ENCODE data around the gene CTPS1.

CTPS1 gene

DNA sequence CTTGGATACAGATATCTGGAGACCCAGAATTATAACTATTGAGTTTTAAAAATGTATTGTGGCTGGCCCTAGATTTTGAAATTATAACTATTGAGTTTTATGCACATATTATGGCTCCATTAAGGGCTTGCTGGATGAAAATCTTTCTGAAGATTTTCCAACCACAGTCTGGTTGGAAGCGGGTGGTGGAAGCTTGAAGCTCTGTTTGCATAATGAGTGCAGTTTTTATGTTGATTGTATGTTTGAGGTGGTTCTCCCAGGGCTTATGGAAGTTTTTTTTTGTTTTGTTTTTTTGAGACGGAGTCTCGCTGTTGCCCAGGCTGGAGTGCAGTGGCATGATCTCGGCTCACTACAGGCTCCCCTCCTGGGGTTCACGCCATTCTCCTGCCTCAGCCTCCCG is 10.1 kb upstream of the CTPS1 start:
- no peak for DNase-seq (ENCODE audit: low read depth in 2 of 2)

- no peak for DNase-seq (ENCODE audit: low read depth in 2 of 2)
Observed at GRCh38 chr1:40971966-40972365, 7.5 kb upstream of the CTPS1 start.

- no peak for DNase-seq (ENCODE audit: low read depth in 2 of 2)
Observed at GRCh38 chr1:40973912-40974311, 5.6 kb upstream of the CTPS1 start.

- DNase-seq (ENCODE audit: low read depth in 2 of 2), result no peak
Observed at GRCh38 chr1:40974945-40975344, 4.6 kb upstream of the CTPS1 start.

DNA sequence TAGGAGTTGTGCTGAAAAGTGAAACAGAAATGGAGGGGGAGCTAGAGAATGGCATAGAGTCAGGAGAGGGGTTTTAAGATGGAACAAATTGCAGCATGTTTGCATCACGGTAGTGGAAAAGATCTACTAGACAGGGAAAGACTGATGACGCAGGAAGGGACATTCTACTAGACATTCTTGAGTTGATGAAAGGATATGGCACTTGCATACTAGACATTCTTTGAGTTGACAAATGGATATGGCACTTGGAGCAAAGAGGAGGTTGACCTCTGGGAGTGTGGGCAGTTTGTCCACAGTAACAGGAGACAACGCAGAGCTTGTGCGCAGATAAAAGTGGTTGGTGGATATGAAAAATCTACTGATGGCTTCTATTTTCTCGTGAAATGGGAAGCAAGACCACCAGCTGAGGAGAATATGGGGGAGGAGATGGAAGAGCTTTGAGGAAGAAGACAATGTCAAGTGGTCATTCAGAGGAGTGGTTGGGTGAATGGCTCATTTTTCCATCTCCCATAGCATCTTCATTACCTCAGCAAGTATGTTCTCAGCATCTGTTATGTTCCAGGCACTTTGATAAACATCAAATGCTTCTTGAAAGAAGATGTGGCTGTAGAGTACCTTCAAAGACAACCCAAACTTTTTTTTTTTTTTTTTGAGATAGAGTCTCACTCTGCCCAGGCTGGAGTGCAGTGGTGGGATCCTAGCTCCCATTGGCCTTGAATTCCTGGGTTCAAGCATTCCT is 2.4 kb upstream of the CTPS1 start:
- DNase-seq (ENCODE audit: low read depth in 2 of 2), result no peak

GRCh38 chr1:40977716-40978115 is 1.8 kb upstream of the CTPS1 start:
- DNase-seq (ENCODE audit: low read depth in 2 of 2), result no peak

DNA sequence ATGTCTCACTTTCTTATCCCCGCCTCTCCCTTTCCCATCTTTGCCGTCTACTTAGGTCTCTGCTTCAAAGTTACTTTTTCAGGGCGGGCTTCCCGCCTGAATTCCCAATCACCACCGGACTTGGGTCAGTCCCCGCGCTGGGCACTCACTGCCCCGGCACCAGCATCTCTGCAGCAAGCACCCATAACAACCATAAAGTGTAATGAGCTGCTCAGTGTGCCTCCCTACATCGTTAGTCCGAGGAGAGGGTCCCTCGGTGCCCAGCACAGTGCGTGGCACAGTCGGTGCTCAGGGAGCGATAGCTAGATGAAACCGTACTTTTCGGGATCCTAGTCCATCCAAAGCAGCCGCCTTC is 633 bp upstream of the CTPS1 start:
- DNase-seq (ENCODE audit: low read depth in 2 of 2), result no peak

- peak in 1 of 2 donors; percentile 33 for DNase-seq (ENCODE audit: low read depth in 2 of 2)
Observed at GRCh38 chr1:40980068-40980452, 564 bp downstream of the CTPS1 start.

GRCh38 chr1:40980453-40981121 is 1.1 kb downstream of the CTPS1 start:
- peak; percentile 22 to 35 for DNase-seq (ENCODE audit: low read depth in 2 of 2)

DNA sequence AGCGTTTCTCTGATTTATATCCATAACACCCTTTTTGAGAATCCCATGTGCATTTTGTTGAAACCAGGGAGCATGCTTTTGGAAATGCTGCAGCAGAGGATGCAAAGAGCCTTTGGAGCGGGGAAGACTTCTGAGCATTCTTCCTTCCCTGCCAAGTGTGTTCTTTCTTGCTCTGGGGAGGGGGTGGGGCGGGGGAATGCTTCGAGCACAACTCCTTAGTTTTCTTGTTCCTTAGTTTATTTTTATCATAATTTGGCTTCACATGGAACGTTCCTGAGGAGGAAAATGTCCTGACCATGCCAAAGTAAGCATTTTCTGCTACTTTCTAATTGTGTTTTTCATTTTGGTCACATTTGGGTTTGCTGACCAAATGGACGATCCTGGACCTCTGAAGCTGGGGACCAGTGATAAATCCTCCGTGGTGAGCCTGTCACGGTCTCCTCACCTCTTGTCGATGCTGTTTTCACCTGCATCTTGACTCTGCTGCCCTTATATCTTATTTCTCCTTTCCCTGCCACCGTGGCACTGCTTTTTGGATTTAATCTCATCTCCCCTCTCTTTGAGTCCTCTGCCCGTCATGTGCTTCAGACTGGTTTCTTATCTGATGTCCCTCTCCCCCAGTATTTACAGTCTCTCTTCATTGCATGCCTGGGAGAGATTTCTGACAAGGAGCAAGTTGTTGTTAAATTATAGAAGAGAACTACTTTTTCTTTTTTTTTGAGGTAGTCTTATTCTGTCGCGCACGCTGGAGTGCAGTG is 2.4 kb downstream of the CTPS1 start:
- no peak for DNase-seq (ENCODE audit: low read depth in 2 of 2)

DNA sequence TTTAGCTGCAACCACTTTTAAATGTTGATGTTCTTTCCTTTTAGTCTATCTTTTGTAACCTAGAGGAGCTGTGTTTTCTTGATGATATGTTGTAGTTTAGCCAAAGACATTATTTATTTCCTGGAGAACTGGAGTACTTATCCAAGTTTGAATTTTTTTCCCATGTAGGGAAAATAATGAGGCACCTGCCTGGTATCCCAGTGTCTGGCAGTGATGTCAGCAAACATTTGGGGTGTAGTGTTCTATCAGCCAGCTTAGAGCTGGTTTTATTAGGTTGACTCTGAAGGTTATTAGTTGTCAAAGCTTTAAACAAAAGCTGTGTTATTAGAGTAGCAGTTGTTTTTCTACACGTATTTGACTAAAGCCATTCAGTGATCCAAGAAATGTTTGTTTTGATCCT is 3.2 kb downstream of the CTPS1 start:
- DNase-seq (ENCODE audit: low read depth in 2 of 2), result no peak

GRCh38 chr1:40983286-40983685 is 3.8 kb downstream of the CTPS1 start:
- DNase-seq (ENCODE audit: low read depth in 2 of 2), result no peak

DNA sequence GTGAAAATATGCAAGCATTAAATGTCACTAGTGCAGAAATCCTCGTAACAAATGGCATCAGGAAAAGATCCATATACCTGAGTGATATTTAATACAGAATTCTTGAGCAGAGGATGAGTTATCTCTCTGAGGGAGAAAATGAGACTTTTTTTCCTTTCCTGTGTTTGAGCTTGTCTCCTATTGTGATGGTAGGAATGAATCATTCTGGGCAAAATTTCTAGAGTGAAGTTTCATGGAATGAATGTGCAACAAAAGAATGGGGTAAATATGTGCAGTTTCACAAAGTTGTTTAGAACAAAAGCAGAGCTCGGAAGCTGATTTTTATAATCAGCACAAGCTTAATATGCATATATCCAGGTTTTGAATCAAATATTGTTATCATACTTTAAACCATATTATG is 4.6 kb downstream of the CTPS1 start:
- DNase-seq (ENCODE audit: low read depth in 2 of 2), result no peak

- DNase-seq (ENCODE audit: low read depth in 2 of 2), result no peak
Observed at GRCh38 chr1:40984531-40984930, 5.0 kb downstream of the CTPS1 start.

DNA sequence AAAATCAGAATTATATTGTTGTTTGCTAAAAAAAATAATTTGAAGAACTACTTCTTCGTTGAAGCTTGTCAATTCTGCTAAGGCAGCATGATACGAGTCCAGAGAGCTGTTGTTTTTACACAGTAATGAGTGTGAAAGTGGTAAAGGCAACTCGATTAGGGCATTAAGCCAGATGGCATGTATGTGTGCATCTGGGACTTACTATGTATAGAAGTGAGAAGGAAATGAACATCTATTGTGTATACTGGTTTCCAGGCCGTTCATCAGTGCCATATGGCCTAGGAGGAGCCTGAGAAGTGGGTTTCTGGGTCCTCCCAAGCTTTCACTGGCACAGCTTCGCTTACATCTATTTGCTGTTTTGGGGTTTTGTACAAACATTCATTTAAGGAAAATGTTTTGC is 5.7 kb downstream of the CTPS1 start:
- DNase-seq (ENCODE audit: low read depth in 2 of 2), result no peak

DNA sequence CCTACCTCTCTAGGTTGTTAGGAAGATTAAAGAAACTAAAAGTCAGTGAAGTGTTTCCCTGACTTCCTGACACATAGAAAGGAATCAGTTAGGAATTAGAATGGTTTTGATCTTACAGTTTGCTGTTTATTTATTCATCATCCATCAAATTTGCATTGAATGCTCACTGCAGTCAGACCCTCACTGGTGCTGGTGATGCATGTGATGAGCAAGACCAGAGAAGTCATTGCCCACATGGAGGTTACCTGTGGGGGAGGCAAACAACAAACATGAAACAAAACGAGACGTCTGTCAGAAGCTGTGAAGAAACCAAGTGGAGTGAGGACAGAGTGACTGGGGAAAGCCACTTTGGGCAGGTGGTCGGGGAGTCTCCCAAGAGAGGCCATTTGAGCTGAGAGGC is 6.4 kb downstream of the CTPS1 start:
- DNase-seq (ENCODE audit: low read depth in 2 of 2), result no peak

DNA sequence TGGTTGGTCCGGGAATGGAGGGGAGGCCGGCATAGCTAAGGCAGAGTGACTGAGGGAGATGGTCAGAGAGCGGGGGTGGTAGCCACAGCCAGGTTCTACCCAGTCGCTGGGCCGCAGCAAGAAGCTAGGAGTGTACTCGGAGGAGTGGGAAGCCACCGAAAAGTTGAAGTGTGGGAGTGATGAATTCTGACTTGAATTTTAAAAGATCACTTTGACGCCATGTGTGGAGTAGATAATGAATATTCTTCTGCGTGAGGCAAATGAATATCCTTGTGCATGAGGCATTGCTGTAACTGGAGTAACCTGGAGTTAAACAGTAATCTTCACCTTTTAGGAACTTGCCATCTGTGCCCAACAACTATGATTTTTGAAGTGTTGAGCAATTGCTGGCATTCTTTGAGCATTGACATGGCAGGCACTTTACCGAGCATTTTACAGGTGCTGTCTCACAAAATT is 6.9 kb downstream of the CTPS1 start:
- no peak for DNase-seq (ENCODE audit: low read depth in 2 of 2)

GRCh38 chr1:40986956-40987355 is 7.5 kb downstream of the CTPS1 start:
- DNase-seq (ENCODE audit: low read depth in 2 of 2), result no peak

- no peak for DNase-seq (ENCODE audit: low read depth in 2 of 2)
Observed at GRCh38 chr1:40987439-40988276, 8.2 kb downstream of the CTPS1 start.

GRCh38 chr1:40988280-40988679 is 8.8 kb downstream of the CTPS1 start:
- no peak for DNase-seq (ENCODE audit: low read depth in 2 of 2)

DNA sequence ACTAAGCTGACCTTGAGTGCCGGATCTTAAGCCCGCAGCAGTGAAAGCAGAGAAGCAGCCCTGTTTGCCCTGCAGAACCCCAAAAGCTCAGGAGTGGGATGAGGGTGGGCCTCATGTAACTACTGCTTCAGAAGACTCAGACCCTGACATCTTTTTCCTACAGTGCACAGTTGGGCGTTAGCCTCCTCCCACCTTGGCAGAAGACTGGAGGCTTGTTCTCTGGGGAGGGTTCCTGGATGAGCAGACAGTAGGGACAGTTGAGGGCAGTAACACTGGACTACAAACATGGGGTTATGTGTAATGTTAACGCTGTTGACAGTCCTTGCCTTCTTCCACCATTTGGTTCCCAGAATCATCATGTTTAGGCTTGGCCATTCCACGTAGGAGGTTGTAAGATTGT is 9.6 kb downstream of the CTPS1 start:
- DNase-seq (ENCODE audit: low read depth in 2 of 2), result no peak

- DNase-seq (ENCODE audit: low read depth in 2 of 2), result no peak
Observed at GRCh38 chr1:40997096-40997495, 17.6 kb downstream of the CTPS1 start.

Measured in stimulated activated CD8-positive, alpha-beta memory T cell treated with anti-CD3 and anti-CD28 coated beads, Interleukin-2, amount 100 ng/mL, for 48 hours (primary cell).